ENCODE data around the gene CPA5.

The CPA5 gene

DNA sequence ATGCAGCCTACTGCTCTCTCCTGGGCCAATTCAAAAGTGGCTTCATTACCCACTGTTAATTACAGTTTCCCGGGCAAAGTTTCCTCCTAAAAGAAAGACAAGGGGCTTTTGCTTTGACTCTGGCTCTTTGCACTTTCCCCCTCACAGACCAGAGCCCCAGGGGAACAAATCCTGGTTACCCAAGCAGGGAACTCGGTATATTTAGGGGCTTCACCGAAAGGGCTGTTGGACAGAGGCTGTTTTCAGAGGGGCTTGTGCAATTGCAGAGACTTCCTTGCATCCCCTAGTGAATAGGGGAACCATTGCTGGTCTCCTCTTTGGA is 42.7 kb downstream of the CPA5 start:
- H3K4me3 ChIP-seq (ENCODE audit: control insufficient read depth, low read depth, low read length): no peak overlapping the region
- DNase-seq (ENCODE audit: low read depth): no peak
- TF ChIP-seq, protein P1, sequence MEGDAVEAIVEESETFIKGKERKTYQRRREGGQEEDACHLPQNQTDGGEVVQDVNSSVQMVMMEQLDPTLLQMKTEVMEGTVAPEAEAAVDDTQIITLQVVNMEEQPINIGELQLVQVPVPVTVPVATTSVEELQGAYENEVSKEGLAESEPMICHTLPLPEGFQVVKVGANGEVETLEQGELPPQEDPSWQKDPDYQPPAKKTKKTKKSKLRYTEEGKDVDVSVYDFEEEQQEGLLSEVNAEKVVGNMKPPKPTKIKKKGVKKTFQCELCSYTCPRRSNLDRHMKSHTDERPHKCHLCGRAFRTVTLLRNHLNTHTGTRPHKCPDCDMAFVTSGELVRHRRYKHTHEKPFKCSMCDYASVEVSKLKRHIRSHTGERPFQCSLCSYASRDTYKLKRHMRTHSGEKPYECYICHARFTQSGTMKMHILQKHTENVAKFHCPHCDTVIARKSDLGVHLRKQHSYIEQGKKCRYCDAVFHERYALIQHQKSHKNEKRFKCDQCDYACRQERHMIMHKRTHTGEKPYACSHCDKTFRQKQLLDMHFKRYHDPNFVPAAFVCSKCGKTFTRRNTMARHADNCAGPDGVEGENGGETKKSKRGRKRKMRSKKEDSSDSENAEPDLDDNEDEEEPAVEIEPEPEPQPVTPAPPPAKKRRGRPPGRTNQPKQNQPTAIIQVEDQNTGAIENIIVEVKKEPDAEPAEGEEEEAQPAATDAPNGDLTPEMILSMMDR (conservative IDR thresholded peaks at IDR 0.05; ENCODE audit: control insufficient read depth, insufficient read depth, low read depth, low read length): no peak

DNA sequence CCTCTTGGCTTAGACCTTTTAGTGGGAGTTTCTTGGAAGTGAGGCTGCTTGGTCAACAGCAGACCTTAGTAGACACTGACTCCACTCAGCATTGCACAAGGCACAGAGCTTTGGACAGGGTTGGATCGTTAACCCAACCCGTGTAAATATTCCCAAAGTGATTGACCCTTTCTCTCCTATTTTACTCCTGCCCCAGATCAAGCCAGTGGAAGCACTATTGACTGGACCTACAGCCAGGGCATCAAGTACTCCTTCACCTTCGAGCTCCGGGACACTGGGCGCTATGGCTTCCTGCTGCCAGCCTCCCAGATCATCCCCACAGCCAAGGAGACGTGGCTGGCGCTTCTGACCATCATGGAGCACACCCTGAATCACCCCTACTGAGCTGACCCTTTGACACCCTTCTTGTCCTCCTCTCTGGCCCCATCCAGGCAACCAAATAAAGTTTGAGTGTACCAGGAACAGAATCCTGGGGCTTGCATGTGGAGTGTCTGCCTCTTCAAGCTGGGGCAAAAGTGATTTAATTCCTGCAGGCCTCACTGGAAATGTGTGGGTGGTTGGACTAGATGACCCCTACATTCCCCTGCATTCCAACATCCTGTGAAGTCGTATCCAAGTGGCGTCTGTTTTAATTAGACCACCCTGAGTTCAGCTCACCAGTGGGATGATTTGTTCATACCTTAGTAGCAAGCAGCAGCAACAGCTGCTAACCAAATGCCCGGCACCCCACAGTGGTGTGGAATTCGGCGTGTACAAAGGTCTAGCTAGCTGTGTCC is 43.2 kb downstream of the CPA5 start:
- peak; percentile 50 for DNase-seq (ENCODE audit: low read depth)
- H3K4me3 ChIP-seq (ENCODE audit: control insufficient read depth, low read depth, low read length): no peak overlapping the region
- TF ChIP-seq, protein P1 (conservative IDR thresholded peaks at IDR 0.05; ENCODE audit: control insufficient read depth, insufficient read depth, low read depth, low read length): no peak

DNA sequence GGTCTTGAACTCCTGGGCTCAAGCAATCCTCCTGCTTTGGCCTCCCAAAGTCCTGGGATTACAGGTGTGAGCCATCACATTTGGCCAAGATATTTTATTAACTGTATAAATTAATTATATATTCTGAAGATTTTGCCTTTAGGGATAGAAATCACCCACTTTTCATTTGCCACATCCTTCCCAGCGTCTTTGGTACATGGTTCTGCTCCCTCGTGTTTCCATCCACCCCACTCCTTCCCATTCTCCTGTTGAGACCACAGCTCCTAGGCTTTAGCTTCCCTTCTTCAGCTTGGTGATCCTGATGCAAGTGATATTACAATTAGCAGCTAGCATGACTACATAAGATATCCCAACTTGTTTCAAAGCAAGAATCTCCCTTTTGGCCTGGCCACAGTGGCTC is 44.1 kb downstream of the CPA5 start:
- TF ChIP-seq, protein P1 (conservative IDR thresholded peaks at IDR 0.05; ENCODE audit: control insufficient read depth, insufficient read depth, low read depth, low read length): no peak
- DNase-seq (ENCODE audit: low read depth): no peak
- no peak overlapping the region for H3K4me3 ChIP-seq (ENCODE audit: control insufficient read depth, low read depth, low read length)

DNA sequence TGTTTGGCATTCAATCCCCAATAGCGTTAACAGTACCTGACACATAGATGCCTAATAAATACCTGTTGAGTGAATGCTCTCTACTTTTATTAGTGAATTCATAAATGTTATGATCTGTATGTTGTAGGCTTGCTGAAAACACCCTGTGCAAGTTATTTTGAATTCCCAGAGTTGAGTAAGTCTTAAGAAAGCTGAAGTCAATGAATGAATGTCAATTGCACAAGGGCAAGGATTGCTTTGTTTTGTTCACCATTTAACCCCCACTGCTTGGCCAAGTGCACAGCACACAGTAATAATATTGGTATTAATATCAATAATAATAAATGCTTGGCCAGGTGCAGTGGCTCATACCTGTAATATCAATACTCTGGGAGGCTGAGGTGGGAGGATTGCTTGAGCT is 45.9 kb downstream of the CPA5 start:
- DNase-seq (ENCODE audit: low read depth): no peak
- H3K4me3 ChIP-seq (ENCODE audit: control insufficient read depth, low read depth, low read length): no peak overlapping the region
- TF ChIP-seq, protein P1 (conservative IDR thresholded peaks at IDR 0.05; ENCODE audit: control insufficient read depth, insufficient read depth, low read depth, low read length): no peak

DNA sequence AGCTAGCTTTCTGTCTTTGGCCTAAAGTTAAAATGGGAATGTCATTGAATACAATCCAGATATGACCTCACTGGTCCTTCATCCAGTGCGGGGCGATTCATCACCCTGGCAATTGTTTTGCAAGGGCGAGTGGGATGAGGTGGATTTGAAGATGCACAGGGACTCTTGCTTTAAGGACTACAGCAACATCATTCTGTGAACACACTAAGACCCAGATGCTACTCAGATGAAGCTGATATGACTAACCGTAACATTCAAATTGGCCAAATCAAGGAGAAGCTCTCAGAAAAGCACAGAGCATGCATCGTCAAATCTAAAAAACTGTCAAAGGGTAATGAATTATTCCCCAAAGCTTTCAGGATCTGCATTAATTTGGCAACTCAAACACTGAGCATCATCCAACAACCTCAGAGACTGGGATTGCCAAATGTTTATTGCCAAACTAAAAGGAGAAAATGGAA is 48.5 kb downstream of the CPA5 start:
- H3K4me3 ChIP-seq (ENCODE audit: control insufficient read depth, low read depth, low read length): no peak overlapping the region
- peak; percentile 93 for DNase-seq (ENCODE audit: low read depth)
- TF ChIP-seq, protein P1 (conservative IDR thresholded peaks at IDR 0.05; ENCODE audit: control insufficient read depth, insufficient read depth, low read depth, low read length): no peak

DNA sequence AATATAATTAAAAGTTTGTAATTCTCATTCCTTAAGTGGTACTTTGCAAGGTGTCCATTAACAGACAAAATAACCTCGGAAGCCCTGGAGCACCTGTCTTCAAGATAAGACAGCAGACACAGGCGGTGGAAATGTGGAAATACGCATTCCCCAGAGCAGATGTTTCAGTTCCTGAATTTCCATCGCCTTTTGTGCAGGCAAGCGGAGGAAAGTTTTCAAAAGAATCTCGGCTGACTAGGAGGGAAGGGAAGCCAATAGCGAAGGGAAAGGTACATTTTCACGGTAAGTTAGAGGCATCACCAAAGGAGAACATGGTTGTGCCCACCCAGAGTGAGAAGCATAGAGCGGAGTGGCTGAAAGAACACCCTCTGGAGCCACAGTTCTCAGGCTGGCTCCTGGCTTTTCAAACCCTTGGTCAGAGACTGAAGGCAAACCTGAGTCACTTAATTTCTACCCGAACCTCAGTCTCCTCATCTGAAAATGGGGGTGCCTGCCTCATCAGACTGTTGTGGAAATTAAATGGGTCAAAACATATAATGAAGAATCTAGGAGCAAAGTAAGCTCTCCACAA is 49.3 kb downstream of the CPA5 start:
- H3K4me3 ChIP-seq (ENCODE audit: control insufficient read depth, low read depth, low read length): no peak overlapping the region
- TF ChIP-seq, protein P1 (conservative IDR thresholded peaks at IDR 0.05; ENCODE audit: control insufficient read depth, insufficient read depth, low read depth, low read length): no peak
- DNase-seq (ENCODE audit: low read depth): no peak
